Progenitor cell of endocrine pancreas (in vitro differentiated cells): ENCODE data around the gene LRRC10. TPM values are rescaled to one million over a fixed set of nuclear protein-coding genes. Genes with fewer than 3 reads are reported as not detected.
A peak's percentile ranks its signal among the peaks of the same experiment; 100 is the strongest.

Experiments
- DNase-seq: peaks from one replicate; pipeline ENCODE4 v3.0.0; 2021; ENCODE audit warnings: low spot score; ENCODE audit not compliant: unreplicated experiment
- H3K27ac Mint-ChIP-seq: 2 replicates; pipeline ENCODE4 v1.8.0; 2021; ENCODE audit warnings: mild to moderate bottlenecking, moderate library complexity, mixed read lengths
- H3K27me3 Mint-ChIP-seq: 2 replicates; pipeline ENCODE4 v1.8.0; 2021; ENCODE audit warnings: mixed read lengths
- H3K36me3 Mint-ChIP-seq: 2 replicates; pipeline ENCODE4 v1.8.0; 2022; ENCODE audit warnings: mixed read lengths; ENCODE audit not compliant: insufficient read depth
- H3K4me1 Mint-ChIP-seq: 2 replicates; pipeline ENCODE4 v1.8.0; 2021; ENCODE audit warnings: low read depth, mixed read lengths
- H3K4me3 Mint-ChIP-seq: 2 replicates; pipeline ENCODE4 v1.8.0; 2021; ENCODE audit warnings: low read depth, mild to moderate bottlenecking, moderate library complexity, mixed read lengths
- H3K9me3 Mint-ChIP-seq: 2 replicates; pipeline ENCODE4 v1.8.0; 2021; ENCODE audit warnings: low read depth, mixed read lengths
- total RNA-seq: library from RNA; stranded (reverse); gene quantifications from 2 replicates; pipeline ENCODE4 v1.2.1, GENCODE V29; 2021
- TF ChIP-seq, protein P1 (sequence below): fragments of 200-600 bp; sonication (generic); IDR thresholded peaks from one replicate; pipeline ENCODE4 v1.5.0; 2021; ENCODE audit warnings: antibody characterized with exemption, mild to moderate bottlenecking; ENCODE audit not compliant: unreplicated experiment

Gene LRRC10
- total RNA-seq, 1 donor from 2014 or later = not detected

DNA sequence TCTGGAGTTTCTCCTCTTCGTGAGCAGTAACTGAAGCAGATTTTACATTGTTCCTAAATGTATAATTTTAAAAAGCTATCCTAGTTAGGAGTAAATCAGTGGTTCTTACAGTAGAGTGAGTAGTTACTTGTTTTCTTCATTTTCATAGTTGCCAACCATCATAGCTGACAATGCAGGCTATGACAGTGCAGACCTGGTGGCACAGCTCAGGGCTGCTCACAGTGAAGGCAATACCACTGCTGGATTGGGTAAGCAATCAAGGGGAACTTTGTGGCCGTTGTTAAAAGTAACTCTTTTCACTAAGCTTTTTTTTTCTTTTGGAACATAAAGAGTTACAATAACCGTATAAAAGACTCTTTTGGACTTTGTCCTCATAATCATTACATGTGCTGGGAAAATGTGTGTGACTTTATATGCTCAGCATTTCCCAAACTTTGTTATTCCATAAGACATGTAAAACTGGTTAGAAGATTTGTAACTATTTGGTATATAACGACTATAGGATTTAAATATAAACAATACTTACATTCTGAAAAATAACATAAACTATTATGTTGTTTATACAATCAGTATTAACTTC lies 12.4 kb downstream of the LRRC10 start:
- H3K36me3 Mint-ChIP-seq = peaks cover 45% of the 10 kb centered on the region
- H3K27me3 Mint-ChIP-seq = no peaks in the 10 kb centered on the region
- TF ChIP-seq, protein P1, sequence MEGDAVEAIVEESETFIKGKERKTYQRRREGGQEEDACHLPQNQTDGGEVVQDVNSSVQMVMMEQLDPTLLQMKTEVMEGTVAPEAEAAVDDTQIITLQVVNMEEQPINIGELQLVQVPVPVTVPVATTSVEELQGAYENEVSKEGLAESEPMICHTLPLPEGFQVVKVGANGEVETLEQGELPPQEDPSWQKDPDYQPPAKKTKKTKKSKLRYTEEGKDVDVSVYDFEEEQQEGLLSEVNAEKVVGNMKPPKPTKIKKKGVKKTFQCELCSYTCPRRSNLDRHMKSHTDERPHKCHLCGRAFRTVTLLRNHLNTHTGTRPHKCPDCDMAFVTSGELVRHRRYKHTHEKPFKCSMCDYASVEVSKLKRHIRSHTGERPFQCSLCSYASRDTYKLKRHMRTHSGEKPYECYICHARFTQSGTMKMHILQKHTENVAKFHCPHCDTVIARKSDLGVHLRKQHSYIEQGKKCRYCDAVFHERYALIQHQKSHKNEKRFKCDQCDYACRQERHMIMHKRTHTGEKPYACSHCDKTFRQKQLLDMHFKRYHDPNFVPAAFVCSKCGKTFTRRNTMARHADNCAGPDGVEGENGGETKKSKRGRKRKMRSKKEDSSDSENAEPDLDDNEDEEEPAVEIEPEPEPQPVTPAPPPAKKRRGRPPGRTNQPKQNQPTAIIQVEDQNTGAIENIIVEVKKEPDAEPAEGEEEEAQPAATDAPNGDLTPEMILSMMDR = no peak

DNA sequence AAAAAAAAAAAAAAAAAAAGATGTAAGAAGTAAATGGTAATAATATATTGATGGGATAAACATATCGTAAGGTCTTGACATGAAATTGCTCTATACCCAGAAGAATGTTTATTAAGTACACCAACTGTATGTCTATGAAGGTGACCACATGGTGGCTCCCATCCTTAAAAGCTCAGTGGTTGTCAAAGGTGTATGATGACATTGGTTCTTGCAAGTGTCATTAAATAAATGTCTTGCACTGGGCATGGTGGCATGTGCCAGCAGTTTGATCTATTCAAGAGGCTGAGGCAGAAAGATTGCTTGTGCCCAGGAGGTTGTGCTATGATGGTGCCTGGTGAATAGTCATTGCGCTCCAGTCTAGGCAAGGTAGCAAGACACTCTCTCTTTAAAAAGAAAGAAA lies 15.0 kb downstream of the LRRC10 start:
- no peak for DNase-seq
- Mint-ChIP-seq H3K4me1 (no peaks in the 10 kb centered on the region), H3K27me3 (no peaks in the 10 kb centered on the region), H3K9me3 (no peaks in the 10 kb centered on the region), H3K36me3 (peaks cover 39% of the 10 kb centered on the region), H3K27ac (no peak overlapping the region), H3K4me3 (no peak overlapping the region)
- TF ChIP-seq, protein P1 = no peak

More for the DNA sequence above, 12.4 kb downstream of the LRRC10 start:
- Mint-ChIP-seq H3K4me1 (no peaks in the 10 kb centered on the region), H3K9me3 (no peaks in the 10 kb centered on the region), H3K27ac (no peak overlapping the region), H3K4me3 (no peak overlapping the region)
- no peak for DNase-seq

DNA sequence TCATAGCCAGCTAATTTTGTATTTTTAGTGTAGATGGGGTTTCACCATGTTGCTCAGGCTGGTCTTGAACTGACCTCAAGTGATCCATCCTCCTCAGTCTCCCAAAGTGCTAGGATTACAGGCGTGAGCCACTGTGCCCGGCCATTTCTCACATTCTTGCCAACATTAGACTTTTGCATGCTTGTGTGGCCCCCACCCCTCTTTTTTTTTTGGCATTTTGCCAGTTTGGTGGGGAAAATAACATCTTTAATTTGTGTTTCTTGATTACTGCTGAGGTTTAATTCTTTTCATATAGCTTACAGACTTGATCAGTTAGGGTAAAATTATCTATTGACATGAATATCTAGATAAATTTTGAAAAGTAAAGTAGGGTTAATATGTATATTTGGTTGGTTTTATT lies 21.6 kb downstream of the LRRC10 start:
- DNase-seq = no peak
- Mint-ChIP-seq H3K27ac (no peak overlapping the region), H3K36me3 (peaks cover 30% of the 10 kb centered on the region), H3K4me3 (no peak overlapping the region), H3K4me1 (peaks cover 7% of the 10 kb centered on the region), H3K27me3 (no peaks in the 10 kb centered on the region), H3K9me3 (no peaks in the 10 kb centered on the region)
- TF ChIP-seq, protein P1 = no peak

DNA sequence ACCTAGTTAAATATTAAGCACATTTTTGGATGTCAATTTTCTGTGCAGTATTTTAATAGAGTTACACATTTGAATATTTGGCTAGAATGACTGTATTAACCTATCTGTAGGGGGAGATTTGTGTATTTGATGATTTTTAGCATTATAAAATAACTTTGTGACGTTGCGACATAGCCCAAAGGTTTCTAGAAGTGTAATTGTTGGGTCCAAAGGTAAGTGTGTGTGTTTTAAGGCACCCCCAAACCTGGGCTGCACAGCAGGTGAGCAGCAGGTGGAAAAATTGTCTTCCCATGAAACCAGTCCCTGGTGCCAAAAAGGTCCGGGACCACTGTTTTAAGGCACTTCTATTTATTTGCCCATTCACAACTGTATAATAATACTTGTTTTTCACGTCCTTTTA lies 22.2 kb downstream of the LRRC10 start:
- peaks cover 27% of the 10 kb centered on the region for H3K36me3 Mint-ChIP-seq
- H3K4me1 Mint-ChIP-seq = peaks cover 7% of the 10 kb centered on the region
- H3K27me3 Mint-ChIP-seq = no peaks in the 10 kb centered on the region
- no peaks in the 10 kb centered on the region for H3K9me3 Mint-ChIP-seq
- H3K4me3 Mint-ChIP-seq = no peak overlapping the region
- H3K27ac Mint-ChIP-seq = no peak overlapping the region
- DNase-seq = no peak
- TF ChIP-seq, protein P1 = no peak

- no peaks in the 10 kb centered on the region for H3K9me3 Mint-ChIP-seq
Measured at GRCh38 chr12:69585189-69586062, 25.3 kb downstream of the LRRC10 start, which contains the start of gene CCT2. CCT2 (plus strand) TSS chr12:69585459; CDS start chr12:69585522, 63 bp downstream.

More at GRCh38 chr12:69585189-69586062, 25.3 kb downstream of the LRRC10 start, which contains the start of gene CCT2:
- H3K27ac Mint-ChIP-seq = peak within 1 kb of the TSS; percentile 98
- peak; percentile 88 for DNase-seq
- H3K4me3 Mint-ChIP-seq = peak within 1 kb of the TSS; percentile 97
- H3K4me1 Mint-ChIP-seq = peaks cover 7% of the 10 kb centered on the region
- H3K36me3 Mint-ChIP-seq = peaks cover 14% of the 10 kb centered on the region
- TF ChIP-seq, protein P1 = peak; percentile 55
- H3K27me3 Mint-ChIP-seq = no peaks in the 10 kb centered on the region
